SK-N-SH (cell line): ENCODE results near the gene SPEF2. TPM values are rescaled to one million over a fixed set of nuclear protein-coding genes. Genes with fewer than 3 reads are reported as not detected.

Source experiments
- CTCF ChIA-PET: fragments of 300-600, 350-600 bp; formaldehyde crosslinking; extraction: SDS; loops from one replicate; lab custom pipeline; 2021; lab: Yijun Ruan, JAX
- POLR2A ChIA-PET: fragments of 350-600 bp; sonication (Branson Sonifier 250); formaldehyde crosslinking; extraction: SDS; loops from one replicate; lab custom pipeline; 2020; ENCODE audit warnings: antibody characterized with exemption, inconsistent platforms; lab: Yijun Ruan, JAX
- DNase-seq: peaks from one replicate; pipeline ENCODE4 v3.0.0; 2012
- H2AFZ ChIP-seq: fragments of 200-600 bp; sonication (generic); 2 replicates; pipeline ENCODE4 v1.8.1; 2016; ENCODE audit warnings: antibody characterized with exemption, mild to moderate bottlenecking, low read depth
- H3F3A ChIP-seq: fragments of 200-600 bp; sonication (generic); replicated peaks from 2 replicates; pipeline ENCODE3; 2016; ENCODE audit warnings: antibody characterized with exemption, mild to moderate bottlenecking; ENCODE audit not compliant: insufficient read depth
- H3K27ac ChIP-seq, 2 experiments: fragments of 200-500 bp in 1 of 2; fragments of 200-600 bp in 1 of 2; sonication (Bioruptor generic) in 1 of 2; sonication (generic), shearing (Covaris generic) in 1 of 2; 2 replicates each; pipeline versions ENCODE4 v1.5.1 to v1.6.1; 2014 to 2016; ENCODE audit warnings: low read depth in 2 of 2, inconsistent platforms in 1 of 2, low read length in 1 of 2, mild to moderate bottlenecking in 1 of 2, mixed read lengths in 1 of 2
- H3K27me3 ChIP-seq: fragments of 200-600 bp; sonication (generic), shearing (Covaris generic); 2 replicates; pipeline ENCODE4 v1.6.1; 2016; ENCODE audit warnings: mixed run types; ENCODE audit not compliant: insufficient read depth
- H3K36me3 ChIP-seq, 2 experiments: fragments of 200-500 bp in 1 of 2; fragments of 200-600 bp in 1 of 2; sonication (Bioruptor generic) in 1 of 2; sonication (generic) in 1 of 2; replicated peaks in 1 of 2; 2 replicates each; pipeline versions ENCODE3 to v1.5.1; 2014 to 2016; ENCODE audit warnings: low read length in 1 of 2, mild to moderate bottlenecking in 1 of 2; ENCODE audit not compliant: insufficient read depth in 2 of 2, control insufficient read depth in 1 of 2
- H3K4me1 ChIP-seq, 2 experiments: fragments of 200-500 bp in 1 of 2; fragments of 200-600 bp in 1 of 2; sonication (Bioruptor generic) in 1 of 2; sonication (generic), shearing (Covaris generic) in 1 of 2; 2 replicates each; pipeline versions ENCODE4 v1.5.1 to v1.6.1; 2014 to 2016; ENCODE audit warnings: low read depth in 1 of 2, low read length in 1 of 2, mixed run types in 1 of 2; ENCODE audit not compliant: insufficient read depth in 2 of 2, control insufficient read depth in 1 of 2
- H3K4me2 ChIP-seq: fragments of 200-600 bp; sonication (generic), shearing (Covaris generic); 2 replicates; pipeline ENCODE4 v1.6.1; 2017; ENCODE audit warnings: mixed run types
- H3K4me3 ChIP-seq, 2 experiments: fragments of 200-500 bp in 1 of 2; fragments of 200-600 bp in 1 of 2; sonication (Bioruptor generic) in 1 of 2; sonication (generic), shearing (Covaris generic) in 1 of 2; 2 replicates each; pipeline versions ENCODE4 v1.5.1 to v1.8.1; 2014 to 2016; ENCODE audit warnings: low read depth in 2 of 2, inconsistent platforms in 1 of 2, low read length in 1 of 2, mild to moderate bottlenecking in 1 of 2, mixed read lengths in 1 of 2, moderate library complexity in 1 of 2
- H3K79me2 ChIP-seq: fragments of 200-600 bp; sonication (generic); 2 replicates; pipeline ENCODE4 v1.8.1; 2017; ENCODE audit warnings: mild to moderate bottlenecking; ENCODE audit not compliant: insufficient read depth
- H3K9ac ChIP-seq: fragments of 200-600 bp; sonication (generic); 2 replicates; pipeline ENCODE4 v1.6.1; 2017; ENCODE audit warnings: mixed run types
- H3K9me2 ChIP-seq: fragments of 200-600 bp; sonication (generic); 2 replicates; pipeline ENCODE4 v1.6.1; 2017; ENCODE audit warnings: mixed run types
- H3K9me3 ChIP-seq: fragments of 200-600 bp; sonication (generic); 2 replicates; pipeline ENCODE4 v1.6.1; 2017; ENCODE audit warnings: mixed run types, mild to moderate bottlenecking, moderate library complexity
- H4K20me1 ChIP-seq: fragments of 200-600 bp; sonication (generic); 2 replicates; pipeline ENCODE4 v1.6.1; 2017; ENCODE audit warnings: mild to moderate bottlenecking, mixed run types; ENCODE audit not compliant: insufficient read depth
- EP300 ChIP-seq, 2 experiments: IDR thresholded peaks; 2 replicates each; pipeline versions ENCODE4 v1.4.0 to v1.6.1; 2012; ENCODE audit warnings: borderline replicate concordance in 1 of 2, low read depth in 1 of 2, low read length in 1 of 2
- EZH2phosphoT487 ChIP-seq: fragments of 200-600 bp; sonication (generic); IDR thresholded peaks from 2 replicates; pipeline ENCODE4 v1.6.1; 2017; ENCODE audit warnings: low read depth, mixed run types, mild to moderate bottlenecking, antibody characterized with exemption, moderate library complexity, borderline replicate concordance
- FOSL2 ChIP-seq: IDR thresholded peaks from 2 replicates; pipeline ENCODE4 v1.4.0; 2012; ENCODE audit warnings: low read depth, mild to moderate bottlenecking, moderate library complexity, borderline replicate concordance
- GABPA ChIP-seq: IDR thresholded peaks from 2 replicates; pipeline ENCODE4 v1.4.0; 2012; ENCODE audit warnings: low read depth, mild to moderate bottlenecking
- GATA2 ChIP-seq: sonication (generic); formaldehyde crosslinking; IDR thresholded peaks from 2 replicates; pipeline ENCODE4 v1.5.0; 2020; ENCODE audit warnings: mild to moderate bottlenecking, missing genetic modification reagents
- JUND ChIP-seq: IDR thresholded peaks from 2 replicates; pipeline ENCODE4 v1.4.0; 2012
- MEF2A ChIP-seq: IDR thresholded peaks from 2 replicates; pipeline ENCODE4 v1.4.0; 2012; ENCODE audit warnings: low read depth, borderline replicate concordance
- NFIC ChIP-seq: IDR thresholded peaks from 2 replicates; pipeline ENCODE4 v1.4.0; 2012; ENCODE audit warnings: borderline replicate concordance
- NRF1 ChIP-seq: IDR thresholded peaks from 2 replicates; pipeline ENCODE4 v1.6.1; 2012; ENCODE audit warnings: low read depth, mild to moderate bottlenecking, low read length
- POLR2AphosphoS5 ChIP-seq: IDR thresholded peaks from 2 replicates; pipeline ENCODE4 v1.6.1; 2012; ENCODE audit warnings: low read depth, low read length
- RXRA ChIP-seq: IDR thresholded peaks from 2 replicates; pipeline ENCODE4 v1.4.0; 2012; ENCODE audit warnings: low read depth, mild to moderate bottlenecking, borderline replicate concordance
- SIN3A ChIP-seq: IDR thresholded peaks from 2 replicates; pipeline ENCODE4 v1.6.1; 2012; ENCODE audit warnings: low read depth, mild to moderate bottlenecking, low read length, moderate library complexity, borderline replicate concordance
- TAF1 ChIP-seq: IDR thresholded peaks from 2 replicates; pipeline ENCODE4 v1.6.1; 2012; ENCODE audit warnings: low read depth, mild to moderate bottlenecking, low read length, moderate library complexity, borderline replicate concordance
- TCF12 ChIP-seq: IDR thresholded peaks from 2 replicates; pipeline ENCODE4 v1.4.0; 2012
- USF1 ChIP-seq: IDR thresholded peaks from 2 replicates; pipeline ENCODE4 v1.4.0; 2012; ENCODE audit warnings: low read depth, borderline replicate concordance
- YY1 ChIP-seq: IDR thresholded peaks from 2 replicates; pipeline ENCODE4 v1.4.0; 2012; ENCODE audit warnings: low read depth, mild to moderate bottlenecking
- WGBS: methylation state at CpG from one replicate; pipeline ENCODE4 v1.1.6; 2017; ENCODE audit warnings: low lambda C conversion rate; 5-methylcytosine and 5-hydroxymethylcytosine counted together
- polyA plus RNA-seq, 3 experiments: library from polyadenylated mRNA; depleted of rRNA; stranded (reverse); fragments of >200 nt; gene quantifications; 2 replicates each; pipeline ENCODE4 v1.2.3, GENCODE V29; 2012
- TF ChIP-seq, protein P1 (sequence below): IDR thresholded peaks from 2 replicates; pipeline ENCODE4; 2012
- TF ChIP-seq, protein P2 (sequence below): IDR thresholded peaks from 2 replicates; pipeline ENCODE4 v1.6.1; 2012; ENCODE audit warnings: mild to moderate bottlenecking, low read depth, low read length, moderate library complexity
- TF ChIP-seq, protein P3 (sequence below): fragments of 150-350 bp; IDR thresholded peaks from 2 replicates; pipeline ENCODE4 v1.6.1; 2017; ENCODE audit warnings: antibody characterized with exemption, low read length, low read depth, borderline replicate concordance
- TF ChIP-seq, protein P4 (sequence below): fragments of 150-350 bp; IDR thresholded peaks from 2 replicates; pipeline ENCODE4 v1.6.1; 2016; ENCODE audit warnings: mild to moderate bottlenecking, low read depth, low read length

Gene SPEF2
- polyA plus RNA-seq, 1 of the 3 experiments (the other 2 are of a cell fraction): 1.6 TPM

GRCh38 chr5:35811108-35811741, 193.6 kb downstream of the SPEF2 start:
- POLR2A ChIA-PET: no interaction called here
- Histone ChIP-seq H3K4me1 (no peaks in the 10 kb centered on the region), H3K9ac (no peak overlapping the region), H3K27me3 (no peaks in the 10 kb centered on the region), H2AFZ (no peak overlapping the region), H3K9me3 (no peaks in the 10 kb centered on the region), H3K27ac (no peak overlapping the region), H4K20me1 (no peaks in the 10 kb centered on the region), H3K4me2 (no peak overlapping the region), H3K9me2 (no peaks in the 10 kb centered on the region), H3K79me2 (no peaks in the 10 kb centered on the region), H3K4me3 (no peak overlapping the region), H3K36me3 (no peaks in the 10 kb centered on the region), H3F3A (no peaks in the 10 kb centered on the region)
- WGBS: 52% methylated on average over 3 of the region's 3 CpGs
- CTCF ChIA-PET: interaction anchor here (1.0 kb wide), 1 partner anchor 20 kb away, joined by 3 read pairs; no protein-coding TSS in a partner anchor
- TF ChIP-seq POLR2AphosphoS5 (no peak), JUND (0 out of 2 replicates have a peak, but pooled peaks have one; percentile 15), FOSL2 (no peak)
- no peak for DNase-seq

DNA sequence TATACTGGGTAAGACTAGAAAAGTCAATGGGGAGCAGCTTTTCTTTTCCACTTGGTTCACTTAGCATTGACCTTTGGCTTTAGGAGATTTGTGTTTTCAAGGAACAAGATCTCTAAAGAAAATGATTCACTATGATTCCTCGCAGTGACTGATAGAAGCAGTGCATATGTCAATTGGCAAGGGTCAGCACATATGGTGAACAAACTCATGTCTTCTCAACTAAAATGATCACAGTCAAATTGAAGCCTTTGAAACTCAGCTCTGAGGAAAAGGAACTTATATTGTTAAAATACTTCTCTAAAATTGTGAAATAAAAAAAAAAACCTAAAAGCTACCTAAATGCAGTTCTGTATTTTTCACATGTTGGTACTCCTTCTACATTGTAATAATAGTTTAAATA, 195.9 kb downstream of the SPEF2 start:
- CTCF ChIA-PET: interaction anchor here (1.3 to 1.4 kb wide), 2 partner anchors 36 to 112 kb away, joined by 5 to 9 read pairs; no protein-coding TSS in a partner anchor
- no peaks in the 10 kb centered on the region for H3K27me3 ChIP-seq
- no peak overlapping the region for H3K9ac ChIP-seq
- no peak for DNase-seq
- H3K27ac ChIP-seq: no peak overlapping the region
- no peaks in the 10 kb centered on the region for H3K4me1 ChIP-seq
- POLR2A ChIA-PET: no interaction called here
- WGBS: 70% methylated on average over 1 of the region's 1 CpG
- TF ChIP-seq RXRA (no peak), MEF2A (no peak), SIN3A (no peak), TCF12 (no peak), NRF1 (no peak), TAF1 (no peak), NFIC (no peak), POLR2AphosphoS5 (no peak), EP300 (IDR thresholded peaks at IDR 0.05; ENCODE audit: borderline replicate concordance in 1 of 2, low read depth in 1 of 2, low read length in 1 of 2) (no peak), EZH2phosphoT487 (no peak), JUND (no peak), GABPA (no peak), USF1 (no peak), GATA2 (CRISPR knock-in tag) (no peak), YY1 (no peak)
- TF ChIP-seq, protein P1, sequence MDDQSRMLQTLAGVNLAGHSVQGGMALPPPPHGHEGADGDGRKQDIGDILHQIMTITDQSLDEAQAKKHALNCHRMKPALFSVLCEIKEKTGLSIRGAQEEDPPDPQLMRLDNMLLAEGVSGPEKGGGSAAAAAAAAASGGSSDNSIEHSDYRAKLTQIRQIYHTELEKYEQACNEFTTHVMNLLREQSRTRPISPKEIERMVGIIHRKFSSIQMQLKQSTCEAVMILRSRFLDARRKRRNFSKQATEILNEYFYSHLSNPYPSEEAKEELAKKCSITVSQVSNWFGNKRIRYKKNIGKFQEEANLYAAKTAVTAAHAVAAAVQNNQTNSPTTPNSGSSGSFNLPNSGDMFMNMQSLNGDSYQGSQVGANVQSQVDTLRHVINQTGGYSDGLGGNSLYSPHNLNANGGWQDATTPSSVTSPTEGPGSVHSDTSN: no peak
- TF ChIP-seq, protein P2, sequence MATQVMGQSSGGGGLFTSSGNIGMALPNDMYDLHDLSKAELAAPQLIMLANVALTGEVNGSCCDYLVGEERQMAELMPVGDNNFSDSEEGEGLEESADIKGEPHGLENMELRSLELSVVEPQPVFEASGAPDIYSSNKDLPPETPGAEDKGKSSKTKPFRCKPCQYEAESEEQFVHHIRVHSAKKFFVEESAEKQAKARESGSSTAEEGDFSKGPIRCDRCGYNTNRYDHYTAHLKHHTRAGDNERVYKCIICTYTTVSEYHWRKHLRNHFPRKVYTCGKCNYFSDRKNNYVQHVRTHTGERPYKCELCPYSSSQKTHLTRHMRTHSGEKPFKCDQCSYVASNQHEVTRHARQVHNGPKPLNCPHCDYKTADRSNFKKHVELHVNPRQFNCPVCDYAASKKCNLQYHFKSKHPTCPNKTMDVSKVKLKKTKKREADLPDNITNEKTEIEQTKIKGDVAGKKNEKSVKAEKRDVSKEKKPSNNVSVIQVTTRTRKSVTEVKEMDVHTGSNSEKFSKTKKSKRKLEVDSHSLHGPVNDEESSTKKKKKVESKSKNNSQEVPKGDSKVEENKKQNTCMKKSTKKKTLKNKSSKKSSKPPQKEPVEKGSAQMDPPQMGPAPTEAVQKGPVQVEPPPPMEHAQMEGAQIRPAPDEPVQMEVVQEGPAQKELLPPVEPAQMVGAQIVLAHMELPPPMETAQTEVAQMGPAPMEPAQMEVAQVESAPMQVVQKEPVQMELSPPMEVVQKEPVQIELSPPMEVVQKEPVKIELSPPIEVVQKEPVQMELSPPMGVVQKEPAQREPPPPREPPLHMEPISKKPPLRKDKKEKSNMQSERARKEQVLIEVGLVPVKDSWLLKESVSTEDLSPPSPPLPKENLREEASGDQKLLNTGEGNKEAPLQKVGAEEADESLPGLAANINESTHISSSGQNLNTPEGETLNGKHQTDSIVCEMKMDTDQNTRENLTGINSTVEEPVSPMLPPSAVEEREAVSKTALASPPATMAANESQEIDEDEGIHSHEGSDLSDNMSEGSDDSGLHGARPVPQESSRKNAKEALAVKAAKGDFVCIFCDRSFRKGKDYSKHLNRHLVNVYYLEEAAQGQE: no peak
- TF ChIP-seq, protein P3, sequence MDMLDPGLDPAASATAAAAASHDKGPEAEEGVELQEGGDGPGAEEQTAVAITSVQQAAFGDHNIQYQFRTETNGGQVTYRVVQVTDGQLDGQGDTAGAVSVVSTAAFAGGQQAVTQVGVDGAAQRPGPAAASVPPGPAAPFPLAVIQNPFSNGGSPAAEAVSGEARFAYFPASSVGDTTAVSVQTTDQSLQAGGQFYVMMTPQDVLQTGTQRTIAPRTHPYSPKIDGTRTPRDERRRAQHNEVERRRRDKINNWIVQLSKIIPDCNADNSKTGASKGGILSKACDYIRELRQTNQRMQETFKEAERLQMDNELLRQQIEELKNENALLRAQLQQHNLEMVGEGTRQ: no peak
- TF ChIP-seq, protein P4, sequence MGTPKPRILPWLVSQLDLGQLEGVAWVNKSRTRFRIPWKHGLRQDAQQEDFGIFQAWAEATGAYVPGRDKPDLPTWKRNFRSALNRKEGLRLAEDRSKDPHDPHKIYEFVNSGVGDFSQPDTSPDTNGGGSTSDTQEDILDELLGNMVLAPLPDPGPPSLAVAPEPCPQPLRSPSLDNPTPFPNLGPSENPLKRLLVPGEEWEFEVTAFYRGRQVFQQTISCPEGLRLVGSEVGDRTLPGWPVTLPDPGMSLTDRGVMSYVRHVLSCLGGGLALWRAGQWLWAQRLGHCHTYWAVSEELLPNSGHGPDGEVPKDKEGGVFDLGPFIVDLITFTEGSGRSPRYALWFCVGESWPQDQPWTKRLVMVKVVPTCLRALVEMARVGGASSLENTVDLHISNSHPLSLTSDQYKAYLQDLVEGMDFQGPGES: no peak
- H3K79me2 ChIP-seq: no peaks in the 10 kb centered on the region
- no peaks in the 10 kb centered on the region for H3K36me3 ChIP-seq
- H3K9me2 ChIP-seq: no peaks in the 10 kb centered on the region
- H3K4me3 ChIP-seq: no peak overlapping the region
- H3F3A ChIP-seq: no peaks in the 10 kb centered on the region
- no peaks in the 10 kb centered on the region for H3K9me3 ChIP-seq
- H2AFZ ChIP-seq: no peak overlapping the region
- no peaks in the 10 kb centered on the region for H4K20me1 ChIP-seq
- H3K4me2 ChIP-seq: no peak overlapping the region
